Measurements from ENCODE around the gene P3H3.
A peak's percentile ranks its signal among the peaks of the same experiment; 100 is the strongest.

Gene P3H3

DNA sequence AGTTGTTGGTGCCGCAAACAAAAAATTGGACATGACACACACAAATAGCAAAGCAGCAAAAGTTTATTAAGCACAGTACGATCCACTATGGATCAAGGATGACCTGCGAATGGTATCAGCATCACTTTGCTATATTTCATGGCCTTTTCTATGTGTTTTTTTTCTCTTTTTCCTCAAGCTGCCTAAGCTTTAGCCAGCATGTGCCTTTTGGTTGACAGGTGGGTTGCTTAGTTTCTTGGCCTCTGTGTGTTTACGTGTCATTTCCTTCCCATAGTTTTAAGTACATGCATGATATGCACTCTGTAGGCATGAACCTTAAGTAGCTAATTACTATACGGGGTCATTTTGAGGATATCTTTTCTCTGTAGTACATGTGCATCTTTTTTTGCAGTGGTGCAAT lies 29.1 kb upstream of the P3H3 start:
- no peak for DNase-seq

DNA sequence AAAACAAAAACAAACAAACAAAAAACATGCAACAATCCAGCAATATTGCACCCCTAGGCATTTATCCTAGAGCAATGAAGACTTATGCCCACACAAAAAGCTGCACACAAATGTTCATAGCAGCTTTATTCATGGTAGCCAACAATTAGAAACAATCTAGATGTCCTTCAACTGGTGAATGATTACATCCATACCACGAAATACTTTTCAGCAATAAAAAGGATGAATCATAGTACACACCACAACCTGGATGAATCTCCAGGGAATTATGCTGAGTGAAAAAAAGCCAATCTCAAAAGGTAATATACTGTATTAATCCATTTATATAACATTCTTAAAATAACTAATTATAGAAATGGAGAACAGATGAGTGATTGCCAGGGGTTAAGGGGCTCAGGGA lies 21.0 kb upstream of the P3H3 start:
- DNase-seq, result no peak

GRCh38 chr12:6809056-6809455 lies 19.2 kb upstream of the P3H3 start:
- DNase-seq, result no peak

GRCh38 chr12:6810758-6811157 lies 17.4 kb upstream of the P3H3 start:
- DNase-seq, result no peak

- no peak for DNase-seq
Measured at GRCh38 chr12:6813363-6813762, 14.8 kb upstream of the P3H3 start.

- no peak for DNase-seq
Measured at GRCh38 chr12:6816598-6816997, 11.6 kb upstream of the P3H3 start.

GRCh38 chr12:6817098-6817497 lies 11.1 kb upstream of the P3H3 start:
- DNase-seq, result no peak

DNA sequence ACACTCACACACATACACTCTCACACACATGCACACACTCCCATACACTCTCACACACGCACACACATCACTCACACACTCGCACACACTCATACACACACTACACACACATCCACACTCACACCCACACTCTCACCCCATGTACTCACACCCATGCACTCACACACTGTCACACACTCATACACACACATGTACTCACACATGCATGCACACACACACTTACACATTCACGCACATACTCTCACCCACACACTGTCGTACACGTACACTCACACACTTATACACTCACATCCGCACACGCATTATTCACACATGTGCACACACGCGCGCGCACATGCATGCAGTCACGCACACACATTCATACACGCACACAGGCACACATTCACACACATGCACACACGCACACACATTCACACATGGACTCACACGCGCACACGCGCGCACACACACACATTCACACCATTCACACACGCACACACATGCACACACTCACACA lies 10.5 kb upstream of the P3H3 start:
- no peak for DNase-seq

DNA sequence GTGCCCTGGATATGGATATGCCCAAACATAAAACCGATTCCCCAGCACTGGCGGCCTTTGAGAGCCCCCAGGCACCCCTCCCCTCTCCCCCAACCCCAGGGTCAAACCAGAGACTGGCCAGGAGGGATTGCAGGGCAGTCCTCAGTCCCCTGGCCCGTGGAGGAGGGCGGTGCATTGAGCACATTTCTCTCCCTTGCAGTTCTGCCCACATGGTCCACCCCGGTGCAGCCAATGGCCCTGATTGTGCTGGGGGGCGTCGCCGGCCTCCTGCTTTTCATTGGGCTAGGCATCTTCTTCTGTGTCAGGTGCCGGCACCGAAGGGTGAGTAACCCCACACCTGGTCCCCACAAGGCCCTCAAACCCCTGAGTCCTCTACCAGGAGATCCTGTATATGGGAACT lies 10.0 kb upstream of the P3H3 start:
- no peak for DNase-seq

GRCh38 chr12:6818645-6819044 lies 9.6 kb upstream of the P3H3 start:
- no peak for DNase-seq

- DNase-seq, result no peak
Measured at GRCh38 chr12:6819106-6820030, 8.8 kb upstream of the P3H3 start.

- DNase-seq, result no peak
Measured at GRCh38 chr12:6820166-6820565, 8.0 kb upstream of the P3H3 start.

GRCh38 chr12:6821591-6822425 lies 6.4 kb upstream of the P3H3 start, which contains the start of gene GPR162:
Gene GPR162, plus strand, starts transcription at chr12:6821821. Its CDS starts 2,078 bp downstream, at chr12:6823899.
- DNase-seq, result peak; percentile 72

DNA sequence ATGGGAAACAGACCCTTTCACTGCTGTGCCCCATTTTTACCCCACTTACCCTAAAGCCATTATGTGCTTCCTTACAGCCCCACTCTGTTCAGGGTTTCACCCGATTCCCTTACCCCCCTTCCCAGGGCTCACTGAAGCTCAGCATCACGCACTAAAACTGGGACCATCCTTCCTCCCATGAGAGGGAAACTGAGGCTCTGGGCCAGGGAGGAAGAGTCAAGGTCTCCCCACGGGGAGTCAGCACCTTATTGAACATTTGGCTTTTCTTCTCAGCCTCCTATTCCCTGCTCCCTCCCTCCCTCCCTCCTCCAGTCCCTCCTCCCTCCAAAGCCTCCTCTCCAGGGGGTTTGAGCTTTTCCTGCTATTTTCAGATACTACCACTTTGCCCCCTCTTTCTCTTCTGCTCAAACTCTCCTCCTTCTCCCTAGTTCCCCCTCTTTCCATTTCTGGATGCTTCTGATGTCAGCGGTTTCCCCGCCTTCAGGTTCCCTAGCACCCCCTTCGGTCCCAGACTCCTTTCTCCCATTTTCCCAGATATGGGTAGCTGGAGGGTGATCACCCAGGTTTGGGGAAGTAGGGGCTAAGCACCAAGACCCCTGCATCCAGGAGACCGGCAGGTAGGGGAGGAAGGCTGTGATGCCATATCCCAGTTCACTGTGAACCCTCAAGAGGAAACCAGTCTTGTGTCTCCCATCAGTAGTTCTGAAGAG lies 5.6 kb upstream of the P3H3 start:
- no peak for DNase-seq

GRCh38 chr12:6823182-6824084 lies 4.8 kb upstream of the P3H3 start:
- no peak for DNase-seq

GRCh38 chr12:6824085-6824775 lies 4.0 kb upstream of the P3H3 start:
- DNase-seq, result no peak

DNA sequence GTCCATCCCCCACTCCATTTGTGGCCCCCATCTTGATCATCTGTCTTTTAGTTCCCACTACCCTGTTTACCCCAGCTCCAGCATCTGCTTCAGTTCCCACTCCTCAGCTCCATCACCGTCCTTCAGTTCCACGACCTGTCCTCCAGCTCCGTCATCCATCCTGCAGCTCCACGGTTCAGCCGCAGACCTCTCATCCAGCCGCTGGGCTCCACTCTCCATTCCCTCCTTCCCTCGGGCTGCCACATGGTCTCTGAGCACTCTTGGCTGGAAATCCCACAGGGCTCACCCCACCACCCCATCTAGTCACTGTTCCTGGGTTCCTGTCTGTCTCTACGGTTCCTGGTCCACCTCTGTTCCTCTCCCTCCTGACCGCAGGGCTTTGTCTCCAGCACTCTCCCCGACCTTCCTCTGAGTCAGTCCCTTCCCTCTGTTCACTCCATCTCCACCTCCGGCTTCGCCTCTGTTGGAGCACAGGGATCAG lies 3.3 kb upstream of the P3H3 start:
- DNase-seq, result no peak

- peak; percentile 8 for DNase-seq
Measured at GRCh38 chr12:6825398-6826124, 2.6 kb upstream of the P3H3 start.

GRCh38 chr12:6826125-6826733 lies 2.0 kb upstream of the P3H3 start:
- no peak for DNase-seq
